Vagina (tissue), 2 donors: Measurements from ENCODE around the gene ZNF154. TPM values are rescaled to one million over a fixed set of nuclear protein-coding genes. Genes with fewer than 3 reads are reported as not detected.

Source experiments
- DNase-seq, 2 donors: peaks; one replicate each; pipeline ENCODE4 v3.0.0-alpha.2; 2017; ENCODE audit errors: extremely low spot score in 2 of 2
- H3K27ac ChIP-seq: fragments of 200-600 bp; sonication (generic); one replicate; pipeline ENCODE4 v1.5.1; 2019
- H3K27me3 ChIP-seq: fragments of 200-600 bp; sonication (generic); one replicate; pipeline ENCODE4 v1.5.1; 2019
- H3K36me3 ChIP-seq, 2 donors: fragments of 200-600 bp; sonication (generic); one replicate each; pipeline ENCODE4 v1.5.1; 2017 to 2019
- H3K4me1 ChIP-seq: fragments of 200-600 bp; sonication (generic); one replicate; pipeline ENCODE4 v1.5.1; 2019
- H3K4me3 ChIP-seq, 2 donors: fragments of 200-600 bp; sonication (generic); 1 replicate in 1 of 2; 2 replicates in 1 of 2; pipeline ENCODE4 v1.5.1; 2016 to 2019
- H3K9me3 ChIP-seq: fragments of 200-600 bp; sonication (generic); one replicate; pipeline ENCODE4 v1.5.1; 2019
- POLR2A ChIP-seq, 2 donors: fragments of 450-650 bp; IDR thresholded peaks; one replicate each; pipeline ENCODE4 v1.6.1; 2017; ENCODE audit warnings: antibody characterized with exemption in 2 of 2, mild to moderate bottlenecking in 2 of 2, moderate library complexity in 2 of 2
- POLR2AphosphoS5 ChIP-seq, 2 donors: sonication (generic); formaldehyde crosslinking; IDR thresholded peaks; one replicate each; pipeline ENCODE4 v1.9.0; 2017; ENCODE audit warnings: antibody characterized with exemption in 2 of 2, mild to moderate bottlenecking in 2 of 2, low read depth in 1 of 2; ENCODE audit not compliant: insufficient read depth in 1 of 2
- intact Hi-C: fragments of 100-400 bp; cut with DNase I; formaldehyde crosslinking; loops from one replicate; pipeline ENCODE4 v1.15.1; 2023
- total RNA-seq: library from RNA; depleted of rRNA; stranded (reverse); fragments of >200 nt; gene quantifications from one replicate; pipeline ENCODE4 v1.2.3, GENCODE V29; 2016
- TF ChIP-seq, protein P1 (sequence below), 3 experiments: fragments of 450-650 bp in 2 of 3; fragments of 200-600 bp in 1 of 3; sonication (generic) in 1 of 3; IDR thresholded peaks; one replicate each; pipeline ENCODE4 v1.5.1; 2017 to 2019; ENCODE audit warnings: antibody characterized with exemption in 3 of 3, mild to moderate bottlenecking in 2 of 3, moderate library complexity in 2 of 3

The ZNF154 gene
- total RNA-seq, 1 donor from 2014 or later: 2.2 TPM

DNA sequence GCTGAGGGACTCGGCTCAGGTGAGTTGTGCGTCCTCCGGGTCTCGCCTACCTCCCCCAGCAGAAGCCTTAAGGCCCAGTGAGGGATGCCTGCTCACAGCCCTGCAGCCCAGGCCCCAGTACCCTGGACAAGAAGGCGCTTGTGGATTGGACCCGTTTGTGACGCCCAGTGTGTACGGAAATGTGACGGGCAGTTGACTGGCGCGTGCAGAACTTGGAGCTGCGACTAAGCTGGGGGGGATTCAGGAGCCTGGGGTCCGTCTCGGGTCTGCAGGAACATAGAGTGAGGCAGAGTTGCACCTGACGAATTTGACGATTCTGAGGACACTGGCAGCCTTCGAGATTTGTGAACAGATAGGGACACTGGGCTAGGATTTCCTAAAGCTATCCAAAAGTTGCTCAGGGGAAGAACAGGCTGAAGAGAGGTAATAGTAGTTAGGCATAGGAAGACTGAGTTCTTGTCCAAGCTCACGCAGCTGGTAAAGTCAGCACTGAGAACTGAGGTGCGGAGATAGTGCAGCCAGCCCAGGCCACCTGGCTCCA is 26.7 kb downstream of the ZNF154 start:
- Histone ChIP-seq H3K9me3 (peaks cover 45% of the 10 kb centered on the region), H3K4me1 (peaks cover 15% of the 10 kb centered on the region), H3K27ac (no peak overlapping the region), H3K4me3 (peak overlapping the region; percentile 80 to 82), H3K27me3 (no peaks in the 10 kb centered on the region), H3K36me3 (peaks cover 5 to 46% of the 10 kb centered on the region in 2 donors)
- TF ChIP-seq, protein P1, sequence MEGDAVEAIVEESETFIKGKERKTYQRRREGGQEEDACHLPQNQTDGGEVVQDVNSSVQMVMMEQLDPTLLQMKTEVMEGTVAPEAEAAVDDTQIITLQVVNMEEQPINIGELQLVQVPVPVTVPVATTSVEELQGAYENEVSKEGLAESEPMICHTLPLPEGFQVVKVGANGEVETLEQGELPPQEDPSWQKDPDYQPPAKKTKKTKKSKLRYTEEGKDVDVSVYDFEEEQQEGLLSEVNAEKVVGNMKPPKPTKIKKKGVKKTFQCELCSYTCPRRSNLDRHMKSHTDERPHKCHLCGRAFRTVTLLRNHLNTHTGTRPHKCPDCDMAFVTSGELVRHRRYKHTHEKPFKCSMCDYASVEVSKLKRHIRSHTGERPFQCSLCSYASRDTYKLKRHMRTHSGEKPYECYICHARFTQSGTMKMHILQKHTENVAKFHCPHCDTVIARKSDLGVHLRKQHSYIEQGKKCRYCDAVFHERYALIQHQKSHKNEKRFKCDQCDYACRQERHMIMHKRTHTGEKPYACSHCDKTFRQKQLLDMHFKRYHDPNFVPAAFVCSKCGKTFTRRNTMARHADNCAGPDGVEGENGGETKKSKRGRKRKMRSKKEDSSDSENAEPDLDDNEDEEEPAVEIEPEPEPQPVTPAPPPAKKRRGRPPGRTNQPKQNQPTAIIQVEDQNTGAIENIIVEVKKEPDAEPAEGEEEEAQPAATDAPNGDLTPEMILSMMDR (IDR thresholded peaks at IDR 0.05): no peak
- TF ChIP-seq POLR2AphosphoS5 (IDR thresholded peaks at IDR 0.05; ENCODE audit: insufficient read depth in 1 of 2, low read depth in 1 of 2): no peak
- TF ChIP-seq POLR2A (IDR thresholded peaks at IDR 0.05): no peak
- intact Hi-C loops: no loop called here
- DNase-seq: no peak

DNA sequence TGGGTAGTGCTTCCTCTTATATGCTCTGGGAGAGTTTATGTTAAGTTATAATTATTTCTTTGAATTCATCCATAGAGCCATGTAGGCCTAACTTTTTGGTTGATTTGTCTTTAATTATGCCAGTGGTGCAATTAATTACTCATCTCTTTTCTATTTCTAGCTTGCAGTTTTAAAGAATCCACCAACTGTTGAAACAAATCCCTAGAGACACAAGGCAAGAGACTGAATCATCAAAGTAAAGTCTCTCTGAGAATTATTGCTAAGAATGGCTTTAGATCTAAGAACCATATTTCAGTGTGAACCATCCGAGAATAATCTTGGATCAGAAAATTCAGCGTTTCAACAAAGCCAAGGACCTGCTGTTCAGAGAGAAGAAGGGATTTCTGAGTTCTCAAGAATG is 33.1 kb downstream of the ZNF154 start:
- DNase-seq: no peak

DNA sequence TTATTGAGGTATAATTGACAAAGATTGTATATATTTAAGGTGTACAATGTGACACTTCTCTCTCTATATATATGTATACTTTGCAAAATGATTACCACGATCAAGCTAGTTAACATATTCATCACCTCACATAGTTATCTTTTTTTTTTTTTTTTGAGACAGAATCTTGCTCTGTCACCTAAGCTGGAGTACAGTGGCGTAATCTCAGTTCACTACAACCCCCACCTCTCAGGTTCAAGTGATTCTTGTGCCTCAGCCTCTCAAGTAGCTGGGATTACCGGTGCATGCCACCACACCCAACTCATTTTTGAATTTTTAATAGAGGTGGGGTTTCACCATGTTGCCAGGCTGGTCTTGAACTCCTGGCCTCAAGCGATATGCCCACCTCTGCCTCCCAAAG is 36.5 kb downstream of the ZNF154 start:
- no peak for TF ChIP-seq POLR2AphosphoS5 (IDR thresholded peaks at IDR 0.05; ENCODE audit: insufficient read depth in 1 of 2, low read depth in 1 of 2)
- TF ChIP-seq, protein P1 (IDR thresholded peaks at IDR 0.05): no peak
- Histone ChIP-seq H3K36me3 (no peaks in the 10 kb centered on the region), H3K4me1 (no peaks in the 10 kb centered on the region), H3K4me3 (no peak overlapping the region), H3K27ac (no peak overlapping the region), H3K27me3 (no peaks in the 10 kb centered on the region), H3K9me3 (no peaks in the 10 kb centered on the region)
- intact Hi-C loops: no loop called here
- no peak for DNase-seq

More for the DNA sequence above, 33.1 kb downstream of the ZNF154 start:
- H3K27me3 ChIP-seq: no peaks in the 10 kb centered on the region
- intact Hi-C loops: no loop called here
- no peak overlapping the region for H3K4me3 ChIP-seq
- H3K9me3 ChIP-seq: no peaks in the 10 kb centered on the region
- H3K36me3 ChIP-seq: no peaks in the 10 kb centered on the region
- no peaks in the 10 kb centered on the region for H3K4me1 ChIP-seq
- no peak overlapping the region for H3K27ac ChIP-seq
- TF ChIP-seq POLR2AphosphoS5 (IDR thresholded peaks at IDR 0.05; ENCODE audit: insufficient read depth in 1 of 2, low read depth in 1 of 2): no peak
- no peak for TF ChIP-seq POLR2A (IDR thresholded peaks at IDR 0.05)
- TF ChIP-seq, protein P1 (IDR thresholded peaks at IDR 0.05): no peak

DNA sequence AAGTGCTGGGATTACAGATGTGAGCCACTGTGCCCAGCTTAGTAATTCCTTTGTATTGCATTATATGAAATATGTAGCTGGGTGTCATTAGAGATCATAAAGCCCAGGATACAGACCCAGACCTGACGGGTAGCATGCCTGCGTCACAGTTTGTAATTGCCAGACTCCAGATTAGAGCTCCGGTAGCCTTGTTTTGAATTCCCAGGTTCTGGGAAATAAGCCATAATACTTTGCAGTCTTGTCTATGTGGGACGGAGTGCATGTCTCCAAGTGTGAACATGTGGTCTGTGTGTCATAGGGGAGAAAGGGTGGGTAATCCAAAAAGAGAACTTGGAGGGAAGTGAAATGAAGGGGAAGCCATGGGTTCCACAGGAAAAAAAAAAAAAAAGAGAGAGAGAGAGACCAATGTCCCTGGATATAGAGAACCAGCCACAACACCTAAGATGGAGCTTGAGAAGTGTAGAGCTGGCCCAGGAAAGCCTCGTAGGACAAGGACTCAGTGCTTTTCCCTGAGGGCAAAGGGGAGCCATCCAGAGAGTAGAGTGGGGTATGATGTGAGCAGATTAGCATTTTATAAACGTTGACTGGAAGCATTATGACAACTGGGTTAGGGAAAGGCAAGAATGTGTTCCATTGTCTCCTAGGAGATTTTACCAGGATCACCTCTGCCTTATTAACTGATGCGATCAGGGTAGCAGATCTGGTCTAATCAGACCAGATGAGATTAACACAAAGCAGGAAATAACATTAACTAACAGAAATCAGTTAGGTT is 37.7 kb downstream of the ZNF154 start:
- Histone ChIP-seq H3K9me3 (no peaks in the 10 kb centered on the region), H3K4me1 (no peaks in the 10 kb centered on the region), H3K4me3 (no peak overlapping the region), H3K27me3 (no peaks in the 10 kb centered on the region), H3K36me3 (no peaks in the 10 kb centered on the region), H3K27ac (no peak overlapping the region)
- intact Hi-C loops: no loop called here
- TF ChIP-seq POLR2A (IDR thresholded peaks at IDR 0.05) (no peak), POLR2AphosphoS5 (IDR thresholded peaks at IDR 0.05; ENCODE audit: insufficient read depth in 1 of 2, low read depth in 1 of 2) (no peak)
- TF ChIP-seq, protein P1 (IDR thresholded peaks at IDR 0.05): no peak
- no peak for DNase-seq

DNA sequence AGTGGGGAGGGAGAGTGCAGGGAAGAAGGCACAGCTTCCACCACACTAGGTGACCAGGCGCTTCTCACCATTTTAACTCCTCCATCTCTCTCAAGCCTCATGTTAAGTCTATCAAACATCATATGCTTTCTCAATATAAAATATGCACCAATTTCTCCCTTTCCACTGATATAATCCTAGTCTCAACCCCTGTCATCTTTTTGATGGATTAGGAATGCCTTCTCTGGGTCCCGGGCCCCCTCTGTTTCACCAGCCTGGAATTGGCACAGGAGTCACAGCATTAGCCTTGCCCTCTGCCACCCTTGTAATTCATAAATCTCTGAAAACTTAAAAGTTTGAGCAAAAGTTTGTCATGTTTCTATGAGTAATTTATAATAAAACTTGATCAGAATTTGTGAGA is 40.4 kb downstream of the ZNF154 start, which contains the start of gene ZSCAN4:
Gene ZSCAN4, plus strand, starts transcription at position 301 of the 400 bp plus-strand sequence. CDS start 7,211 bp downstream, outside the sequence.
- intact Hi-C loops: no loop called here
- H3K27me3 ChIP-seq: no peaks in the 10 kb centered on the region
- H3K9me3 ChIP-seq: no peaks in the 10 kb centered on the region
- TF ChIP-seq, protein P1 (IDR thresholded peaks at IDR 0.05): no peak
- TF ChIP-seq POLR2A (IDR thresholded peaks at IDR 0.05) (no peak), POLR2AphosphoS5 (IDR thresholded peaks at IDR 0.05; ENCODE audit: insufficient read depth in 1 of 2, low read depth in 1 of 2) (no peak)
- DNase-seq: no peak
- no peaks in the 10 kb centered on the region for H3K36me3 ChIP-seq
- H3K4me1 ChIP-seq: no peaks in the 10 kb centered on the region
- no peak within 1 kb of the TSS for H3K27ac ChIP-seq
- no peak within 1 kb of the TSS for H3K4me3 ChIP-seq
